GM23248 (cell line): ENCODE results near the gene GJE1.

ENCODE experiments used
- EZH2 ChIP-seq: fragments of 200-600 bp; sonication (generic); IDR thresholded peaks from 2 replicates; pipeline ENCODE4 v1.6.1; 2018; ENCODE audit warnings: antibody characterized with exemption, mild to moderate bottlenecking; ENCODE audit not compliant: insufficient read depth, poor library complexity, severe bottlenecking
- EZH2phosphoT487 ChIP-seq: fragments of 200-600 bp; sonication (generic); IDR thresholded peaks from 2 replicates; pipeline ENCODE4 v1.6.1; 2018; ENCODE audit warnings: antibody characterized with exemption, moderate library complexity, mild to moderate bottlenecking, low read depth; ENCODE audit not compliant: insufficient read depth

DNA sequence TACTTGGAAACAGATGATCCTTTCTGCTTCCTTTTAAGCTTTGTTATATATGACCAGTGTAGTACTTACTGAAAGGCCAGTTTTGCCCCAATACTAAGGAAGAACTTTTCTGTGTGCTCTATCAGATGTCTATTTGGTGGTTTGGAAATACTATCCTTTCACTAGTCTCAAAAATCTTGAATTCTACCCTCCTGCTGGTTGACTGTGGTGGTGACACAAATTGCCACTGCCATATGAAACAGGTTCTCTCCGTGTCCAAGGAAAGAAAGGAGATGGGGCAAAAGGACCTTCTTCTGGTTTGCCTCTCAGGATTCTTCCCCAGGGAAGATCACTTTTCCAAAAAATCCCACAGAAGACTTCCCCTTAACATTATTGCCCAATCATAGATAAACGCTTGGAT, 6.2 kb downstream of the GJE1 start:
- TF ChIP-seq EZH2phosphoT487 (no peak), EZH2 (no peak)
